ENCODE results near the gene HOXD13. TPM values are rescaled to one million over a fixed set of nuclear protein-coding genes. Genes with fewer than 3 reads are reported as not detected.

HOXD13 gene
- total and polyA plus RNA-seq, 2 of the 8 experiments (the other 6 are each of a cell fraction or from before 2014, with no cell fraction given): not detected

GRCh38 chr2:176066645-176067588 lies 25.6 kb upstream of the HOXD13 start (continued):
- TF ChIP-seq CREB1 (IDR thresholded peaks at IDR 0.05) (no peak), SP4 (IDR thresholded peaks at IDR 0.05; ENCODE audit: low read length) (no peak), CHD1 (IDR thresholded peaks at IDR 0.05; ENCODE audit: low read depth, low read length) (no peak)

All from H1 (cell line).